Right ventricle myocardium inferior (tissue), 1 donor: ENCODE data around the gene LGALS12. TPM values are rescaled to one million over a fixed set of nuclear protein-coding genes. Genes with fewer than 3 reads are reported as not detected.
A peak's percentile ranks its signal among the peaks of the same experiment; 100 is the strongest.
"Not testable (repeated sequence)": the region's sequence is repeated elsewhere in the genome, so short reads cannot be mapped to it uniquely, and the experiment has no call there.

Experiments
- ATAC-seq: fragments of 200-7000 bp; cut with Tn5 transposase; one replicate; pipeline ENCODE4 v1.9.1; 2020; ENCODE audit warnings: mild to moderate bottlenecking, moderate library complexity
- DNase-seq: peaks from one replicate; pipeline ENCODE4 v3.0.0; 2021; ENCODE audit errors: missing footprints
- intact Hi-C: fragments of 100-400 bp; cut with DNase I; formaldehyde crosslinking; loops from one replicate; pipeline ENCODE4 v1.11.0; 2022
- total RNA-seq: library from RNA; stranded (reverse); fragmentation: NEBNext Ultra II Directional; extraction: Animal tissue kit (Norgen Biotek cat#: 25700); gene quantifications from one replicate; pipeline ENCODE4 v1.2.1, GENCODE V29; 2021
- donor health status: DM: no; HTN: yes; CAD: no; lungs with severe emphysema.

Gene LGALS12
- total RNA-seq, 1 donor from 2014 or later = 2.6 TPM

DNA sequence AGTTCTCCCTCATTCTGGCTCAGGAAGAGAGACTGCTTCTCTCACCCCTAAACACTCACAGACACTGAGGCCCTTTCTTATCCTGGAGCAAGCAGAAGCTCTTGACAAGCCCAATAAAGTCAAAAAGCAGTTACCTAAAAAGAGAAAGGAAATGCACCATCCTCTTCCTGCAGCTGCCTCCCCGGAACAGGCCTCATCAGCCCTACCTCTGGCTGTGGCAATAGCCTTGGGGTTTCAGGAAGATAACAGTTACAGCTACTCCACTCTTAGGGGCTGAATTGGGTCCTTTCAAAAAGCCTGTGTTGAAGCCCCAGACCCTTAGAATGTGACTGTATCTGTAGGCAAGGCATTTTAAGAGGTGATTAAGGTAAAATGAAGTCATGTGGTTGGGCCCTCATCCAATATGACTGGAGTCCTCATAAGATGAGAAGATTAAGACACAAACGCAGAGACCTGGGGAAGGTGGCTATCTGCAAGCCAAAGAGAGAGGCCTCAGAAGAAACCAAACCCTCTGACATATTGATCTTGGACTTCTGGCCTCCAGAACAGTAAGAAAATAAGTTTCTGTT lies 3.5 kb upstream of the LGALS12 start:
- intact Hi-C loops = no loop called here
- ATAC-seq (no peak), DNase-seq (no peak)

- no peak for ATAC-seq
- no peak for DNase-seq
- intact Hi-C loops = no loop called here
Observed at GRCh38 chr11:63503492-63503891, 2.4 kb upstream of the LGALS12 start.

GRCh38 chr11:63504054-63504453 lies 1.8 kb upstream of the LGALS12 start:
- ATAC-seq = no peak
- intact Hi-C loops = no loop called here
- no peak for DNase-seq

GRCh38 chr11:63504933-63505586 lies 824 bp upstream of the LGALS12 start:
- intact Hi-C loops = no loop called here
- peak; percentile 64 for ATAC-seq
- DNase-seq = no peak

- no peak for DNase-seq
- no peak for ATAC-seq
- intact Hi-C loops = no loop called here
Observed at GRCh38 chr11:63506876-63507275, 992 bp downstream of the LGALS12 start.

GRCh38 chr11:63507511-63507910 lies 1.6 kb downstream of the LGALS12 start:
- DNase-seq = no peak
- no peak for ATAC-seq
- intact Hi-C loops = no loop called here

DNA sequence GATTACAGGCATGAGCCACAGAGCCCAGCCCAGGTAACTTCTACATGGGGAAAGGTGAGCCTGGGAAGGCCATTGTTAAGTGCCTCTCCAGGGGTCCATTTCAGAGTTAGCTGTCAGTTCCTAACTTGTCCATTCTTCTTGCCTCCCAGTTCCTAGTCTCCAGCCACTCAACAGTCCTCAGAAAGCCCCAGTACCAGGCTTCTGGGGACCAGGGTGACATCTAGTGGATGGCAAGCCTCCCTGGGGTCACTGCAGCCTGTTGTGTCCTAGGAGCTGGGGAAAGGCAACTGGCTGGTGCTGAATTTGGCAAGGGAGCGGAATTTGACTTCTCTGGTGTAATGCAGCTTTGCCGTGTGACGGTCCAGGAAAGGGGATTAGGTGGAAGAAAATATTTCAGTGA lies 2.1 kb downstream of the LGALS12 start:
- DNase-seq (no peak), ATAC-seq (peak; percentile 61)
- intact Hi-C loops = loop anchor here (1.0 kb wide), 1 partner anchor 18 kb away; no protein-coding TSS in a partner anchor

DNA sequence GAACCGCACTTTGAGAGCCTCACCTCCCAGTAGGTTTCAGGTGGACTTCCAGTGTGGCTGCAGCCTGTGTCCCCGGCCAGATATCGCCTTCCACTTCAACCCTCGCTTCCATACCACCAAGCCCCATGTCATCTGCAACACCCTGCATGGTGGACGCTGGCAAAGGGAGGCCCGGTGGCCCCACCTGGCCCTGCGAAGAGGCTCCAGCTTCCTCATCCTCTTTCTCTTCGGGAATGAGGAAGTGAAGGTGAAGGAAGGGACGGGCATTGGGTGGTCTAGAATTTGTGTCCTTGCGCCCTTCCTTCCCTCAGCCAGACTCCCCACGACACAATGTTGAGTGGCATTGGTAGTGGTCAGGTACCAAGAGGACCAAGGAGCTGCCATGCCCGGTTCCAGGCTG lies 2.9 kb downstream of the LGALS12 start:
- intact Hi-C loops = loop anchor here (1.0 kb wide), 1 partner anchor 18 kb away; no protein-coding TSS in a partner anchor
- DNase-seq (no peak), ATAC-seq (no peak)

GRCh38 chr11:63510360-63511047 lies 4.6 kb downstream of the LGALS12 start:
- DNase-seq (no peak), ATAC-seq (peak; percentile 67)
- intact Hi-C loops = no loop called here

DNA sequence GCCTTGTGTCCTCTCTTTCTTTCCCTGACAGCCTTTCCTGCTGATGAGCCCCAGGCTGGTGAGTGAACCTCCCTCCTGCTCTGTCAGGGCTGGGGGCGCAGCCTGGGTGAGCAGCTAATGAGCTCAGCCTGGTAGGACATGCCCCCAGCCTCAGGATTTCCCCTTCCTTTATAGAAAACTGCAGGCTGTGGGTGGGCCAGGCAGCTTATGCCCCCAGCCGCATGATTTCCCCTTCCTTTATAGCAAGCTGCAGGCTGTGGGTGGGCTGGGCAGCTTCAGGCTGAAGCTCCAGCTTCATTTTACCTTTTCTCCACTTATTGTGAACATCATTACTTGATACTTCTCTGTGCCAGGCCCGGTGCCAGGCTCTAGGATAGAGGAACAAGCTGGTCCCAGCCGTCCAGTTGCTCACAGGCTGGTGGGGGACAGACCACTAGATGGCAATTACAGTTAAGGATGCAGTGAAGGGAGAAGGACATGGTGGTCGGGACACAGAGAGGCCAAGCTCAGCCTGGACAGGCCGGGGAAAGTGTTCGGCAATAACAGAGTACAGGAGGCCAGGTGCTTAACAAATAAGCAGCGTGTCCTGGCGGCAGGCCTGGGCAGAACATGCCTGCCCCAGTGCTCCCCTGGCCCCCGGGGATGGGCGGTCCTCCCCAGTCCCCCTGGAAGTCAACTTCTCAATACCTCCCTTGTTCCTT lies 5.3 kb downstream of the LGALS12 start:
- intact Hi-C loops = no loop called here
- DNase-seq (no peak), ATAC-seq (no peak)

GRCh38 chr11:63512816-63513215 lies 6.9 kb downstream of the LGALS12 start:
- DNase-seq (no peak), ATAC-seq (no peak)
- intact Hi-C loops = no loop called here

GRCh38 chr11:63516109-63516508 lies 10.2 kb downstream of the LGALS12 start:
- intact Hi-C loops = no loop called here
- ATAC-seq (no peak), DNase-seq (no peak)

GRCh38 chr11:63517156-63517555 lies 11.3 kb downstream of the LGALS12 start:
- ATAC-seq = no peak
- DNase-seq = no peak
- intact Hi-C loops = no loop called here

DNA sequence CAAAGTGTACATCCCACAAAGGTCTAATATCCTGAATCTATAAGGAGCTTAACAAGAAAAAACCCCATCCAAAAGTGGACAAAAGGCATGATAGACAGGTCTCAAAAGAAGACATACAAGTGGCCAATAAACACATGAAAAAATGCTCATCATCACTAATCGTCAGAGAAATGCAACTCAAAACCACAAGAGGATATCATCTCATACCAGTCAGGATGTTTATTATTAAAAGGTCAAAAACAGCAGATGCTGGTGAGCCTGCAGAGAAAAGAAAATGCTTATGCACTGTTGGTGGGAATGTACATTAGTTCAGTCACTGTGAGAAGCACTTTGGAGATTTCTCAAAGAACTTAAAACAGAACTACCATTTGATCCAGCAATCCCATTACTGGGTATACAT lies 12.7 kb downstream of the LGALS12 start:
- DNase-seq (no peak), ATAC-seq (no peak)
- intact Hi-C loops = no loop called here

- no peak for ATAC-seq
- DNase-seq = no peak
- intact Hi-C loops = no loop called here
Observed at GRCh38 chr11:63520606-63521170, 14.8 kb downstream of the LGALS12 start.

- no peak for DNase-seq
- ATAC-seq = no peak
- intact Hi-C loops = no loop called here
Observed at GRCh38 chr11:63521896-63522295, 16.0 kb downstream of the LGALS12 start.

DNA sequence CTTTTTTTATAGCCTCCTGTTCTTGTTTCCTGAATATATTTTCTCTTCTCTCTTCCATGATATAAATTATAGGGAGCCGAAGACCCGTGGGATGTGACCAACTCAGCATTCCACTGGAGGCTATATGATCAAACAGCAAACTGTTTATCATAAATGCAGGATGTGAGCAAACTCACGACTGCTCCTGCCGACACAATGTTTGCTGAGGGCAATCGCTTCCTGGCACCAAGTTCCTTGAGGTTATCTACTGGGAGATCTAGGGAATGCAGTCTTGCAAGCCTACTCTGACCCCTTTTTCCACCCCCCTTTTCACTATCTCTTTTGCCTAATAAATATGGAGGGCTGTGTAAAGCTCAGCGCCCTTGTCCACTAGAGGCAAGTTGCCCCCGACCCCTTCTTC lies 17.3 kb downstream of the LGALS12 start:
- no peak for DNase-seq
- intact Hi-C loops = no loop called here
- no peak for ATAC-seq

DNA sequence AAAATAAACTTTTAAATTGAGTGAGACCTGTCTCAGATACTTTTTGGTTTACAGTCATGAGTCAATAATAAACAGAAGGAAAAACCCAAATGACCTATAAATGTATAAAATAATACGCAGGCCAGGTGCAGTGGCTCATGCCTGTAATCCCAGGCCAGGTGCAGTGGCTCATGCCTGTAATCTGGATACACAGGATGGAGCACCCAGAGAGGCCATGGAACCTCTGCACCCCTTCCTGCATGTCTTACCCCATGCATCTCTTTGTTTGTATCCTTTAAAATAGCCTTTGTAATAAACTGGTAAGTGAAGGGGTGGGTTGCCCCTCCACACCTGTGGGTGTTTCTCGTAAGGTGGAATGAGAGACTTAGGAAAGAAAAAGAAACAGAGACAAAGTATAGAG lies 21.8 kb downstream of the LGALS12 start:
- ATAC-seq (no peak), DNase-seq (no peak)
- intact Hi-C loops = no loop called here

GRCh38 chr11:63528156-63528555 lies 22.3 kb downstream of the LGALS12 start:
- intact Hi-C loops, ATAC-seq, DNase-seq: not testable (repeated sequence)
